HG03558 (cell line): ENCODE data around the gene INO80.
"Not testable (repeated sequence)": the region's sequence is repeated elsewhere in the genome, so short reads cannot be mapped to it uniquely, and the experiment has no call there.

Source experiments
- ATAC-seq: cut with Tn5 transposase; IDR thresholded peaks from one replicate; pipeline ENCODE4 v1.9.1; 2021; ENCODE audit warnings: moderate number of reproducible peaks; ENCODE audit not compliant: unreplicated experiment; ENCODE audit errors: extremely low read depth

The INO80 gene

DNA sequence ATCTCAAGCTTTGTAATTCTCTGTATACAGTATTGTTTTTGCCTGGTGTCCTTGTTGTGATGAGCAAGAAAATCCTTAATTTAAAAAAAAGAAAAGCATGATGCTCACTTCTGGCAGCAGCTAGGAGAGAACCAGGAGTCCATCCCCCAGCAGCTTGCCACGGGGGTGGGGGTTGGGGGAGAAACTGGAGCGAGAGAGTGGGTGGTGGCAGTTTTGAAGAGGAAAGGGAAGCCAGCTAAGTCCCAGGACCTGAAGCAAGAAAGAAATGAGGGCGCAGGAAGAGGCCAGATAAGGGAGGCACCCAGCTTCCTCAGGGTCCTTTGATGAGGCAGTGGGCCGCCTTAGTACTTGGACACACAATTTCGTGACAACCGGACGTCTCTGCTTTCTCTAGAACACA is 139.3 kb downstream of the INO80 start:
- ATAC-seq, result no peak

DNA sequence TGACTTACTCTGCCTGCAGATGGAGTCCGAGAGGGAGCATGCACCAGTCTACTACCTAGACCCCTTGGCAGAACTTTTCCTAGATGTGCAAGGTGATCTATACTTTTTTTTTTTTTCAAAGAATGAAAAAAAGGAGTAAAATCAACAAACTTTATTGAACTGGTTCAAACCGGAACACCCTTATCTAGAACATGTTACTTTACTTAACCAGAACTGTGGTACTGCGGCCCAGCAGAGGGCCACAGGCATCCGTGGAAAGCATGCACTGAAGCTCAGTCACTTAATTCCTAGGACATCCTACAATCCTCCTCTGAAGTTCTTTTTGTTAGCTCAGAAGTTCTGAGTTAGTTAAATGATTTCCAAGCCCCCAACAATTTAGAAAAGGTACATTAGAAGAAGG is 141.2 kb downstream of the INO80 start:
- ATAC-seq, result no peak

DNA sequence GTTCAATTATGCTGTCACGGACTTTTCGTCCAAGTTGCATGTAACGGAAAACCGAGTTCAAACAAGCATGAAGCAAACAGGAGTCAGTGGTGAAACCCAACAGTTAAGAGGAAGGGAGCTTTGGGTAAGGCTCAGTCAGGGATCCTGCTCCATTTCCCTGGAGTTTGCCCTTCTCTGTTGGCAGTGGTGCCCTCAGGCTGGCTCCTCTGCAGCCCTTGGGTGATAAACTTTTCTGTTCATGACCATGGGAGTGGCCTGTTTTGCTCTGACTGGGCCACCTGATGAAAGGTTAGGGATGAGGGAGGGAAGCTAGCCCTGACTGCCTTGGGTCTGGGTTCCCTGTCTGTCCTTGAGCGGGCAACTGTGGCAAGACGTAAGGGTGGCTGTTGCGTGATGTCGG is 146.7 kb downstream of the INO80 start:
- no peak for ATAC-seq

DNA sequence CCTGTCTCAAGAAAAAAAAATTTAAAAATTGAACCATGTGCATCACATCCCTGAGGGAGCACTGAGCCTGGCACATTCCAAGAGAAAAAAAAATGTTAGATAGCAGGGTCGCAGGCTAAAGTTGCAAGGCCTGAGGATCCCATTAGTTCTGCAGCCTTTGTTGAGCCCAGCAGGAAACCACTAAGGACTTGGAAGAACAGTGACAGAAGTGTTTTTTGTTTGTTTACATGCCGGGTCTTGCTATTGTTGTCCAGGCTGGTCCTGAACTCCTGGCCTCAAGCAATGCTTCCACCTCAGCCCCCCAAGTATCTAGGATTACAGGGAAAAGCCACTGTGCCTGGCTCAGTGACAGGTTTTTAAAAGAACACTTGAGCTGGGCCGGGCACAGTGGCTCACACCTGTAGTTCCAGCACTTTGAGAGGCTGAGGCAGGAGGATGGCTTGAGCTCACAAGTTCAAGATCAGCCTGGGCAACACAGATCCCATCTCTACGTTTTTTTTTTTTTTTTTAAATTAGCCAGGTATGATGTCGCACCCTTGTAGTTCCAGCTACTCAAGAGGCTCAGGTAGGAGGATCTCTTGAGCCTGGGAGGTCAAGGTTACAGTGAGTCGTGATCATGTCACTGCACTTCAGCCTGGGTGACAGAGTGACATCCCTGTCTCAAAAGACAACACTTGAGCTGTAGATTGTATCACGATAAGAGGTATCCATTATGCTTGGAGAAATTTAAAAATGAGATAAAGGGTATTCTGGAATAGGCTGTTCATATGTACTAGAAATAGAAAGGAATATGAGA is 147.6 kb downstream of the INO80 start:
- no peak for ATAC-seq

DNA sequence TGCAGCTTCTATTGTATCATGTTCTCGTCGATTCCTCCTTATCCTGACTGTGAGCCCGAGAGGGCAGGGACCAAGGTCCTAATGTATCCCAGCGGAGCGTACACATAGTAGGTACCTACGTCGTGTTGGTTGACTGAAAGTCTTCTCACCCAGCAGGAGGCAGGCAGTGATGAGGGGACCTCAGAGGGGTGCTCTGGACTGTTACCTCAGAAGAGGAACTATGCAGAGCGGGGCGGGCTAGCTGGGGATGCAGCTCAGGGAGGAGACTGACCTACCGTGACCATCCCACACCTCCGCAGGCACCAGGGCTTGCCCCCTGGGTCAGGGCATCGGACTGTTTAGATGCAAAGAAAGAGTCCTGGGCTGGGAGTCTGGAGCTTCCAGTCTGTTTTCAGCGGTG is 151.4 kb downstream of the INO80 start:
- ATAC-seq, result no peak

DNA sequence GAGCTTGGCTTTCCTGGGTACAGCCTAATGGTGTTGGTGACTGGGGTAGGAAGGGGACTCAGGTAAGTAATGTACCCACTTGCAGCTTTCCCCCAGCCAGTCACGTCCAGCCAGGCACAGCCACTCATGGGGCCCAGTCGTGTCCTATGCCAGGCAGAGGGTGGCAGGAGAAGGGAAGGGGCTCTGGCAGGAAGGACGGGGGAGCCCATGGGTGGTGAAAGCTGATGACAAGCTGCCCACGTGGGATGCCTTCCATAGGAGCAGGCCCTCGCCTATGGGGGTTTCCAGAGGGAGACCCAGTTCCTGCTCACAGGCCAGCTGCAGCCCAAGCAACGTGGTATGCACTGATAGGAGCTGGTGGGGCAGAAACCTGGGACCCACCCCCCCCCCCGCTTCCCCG is 152.1 kb downstream of the INO80 start:
- no peak for ATAC-seq

DNA sequence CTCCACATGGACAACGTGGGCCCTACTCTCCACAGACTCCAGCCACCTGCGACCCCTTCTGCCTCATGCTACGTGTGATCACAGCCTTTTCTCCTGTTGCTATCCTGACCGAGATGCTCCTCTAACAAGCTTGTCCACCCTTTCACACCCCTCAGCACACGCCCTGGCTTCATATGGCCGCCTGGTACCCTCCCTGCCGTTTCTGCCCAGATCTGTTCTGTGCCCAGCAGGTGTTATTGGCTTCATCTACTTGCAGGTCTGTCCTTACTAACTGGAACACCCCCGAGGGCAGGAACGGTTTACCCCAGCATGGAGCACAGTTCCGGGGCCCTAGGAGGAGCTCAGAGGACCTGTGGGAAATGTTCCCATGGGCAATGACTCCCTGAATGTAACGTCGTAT is 152.9 kb downstream of the INO80 start:
- ATAC-seq, result no peak

DNA sequence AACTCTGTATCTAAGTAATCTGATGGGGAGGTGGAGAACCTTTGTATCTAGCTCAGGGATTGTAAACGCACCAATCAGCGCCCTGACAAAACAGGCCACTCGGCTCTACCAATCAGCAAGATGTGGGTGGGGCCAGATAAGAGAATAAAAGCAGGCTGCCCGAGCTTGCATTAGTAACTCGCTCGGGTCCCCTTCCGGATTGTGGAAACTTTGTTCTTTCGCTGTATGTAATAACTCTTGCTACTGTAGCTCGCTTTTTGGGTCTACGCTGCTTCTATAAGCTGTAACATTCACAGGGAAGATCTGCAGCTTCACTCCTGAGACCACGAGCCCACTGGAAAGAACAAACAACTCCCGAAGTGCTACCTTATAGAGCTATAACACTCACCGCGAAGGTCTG is 153.8 kb downstream of the INO80 start:
- not testable (repeated sequence) for ATAC-seq

DNA sequence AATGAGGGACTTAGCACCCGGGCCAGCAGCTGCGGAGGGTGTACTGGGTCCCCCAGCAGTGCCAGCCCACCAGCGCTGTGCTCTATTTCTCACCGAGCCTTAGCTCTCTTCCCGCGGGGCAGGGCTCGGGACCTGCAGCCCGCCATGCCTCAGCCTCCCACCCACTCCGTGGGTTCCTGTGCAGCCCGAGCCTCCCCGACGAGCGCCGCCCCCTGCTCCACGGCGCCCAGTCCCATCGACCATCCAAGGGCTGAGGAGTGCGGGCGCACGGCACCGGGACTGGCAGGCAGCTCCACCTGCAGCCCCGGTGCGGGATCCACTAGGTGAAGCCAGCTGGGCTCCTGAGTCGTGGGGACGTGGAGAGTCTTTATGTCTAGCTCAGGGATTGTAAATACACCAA is 154.3 kb downstream of the INO80 start:
- not testable (repeated sequence) for ATAC-seq

DNA sequence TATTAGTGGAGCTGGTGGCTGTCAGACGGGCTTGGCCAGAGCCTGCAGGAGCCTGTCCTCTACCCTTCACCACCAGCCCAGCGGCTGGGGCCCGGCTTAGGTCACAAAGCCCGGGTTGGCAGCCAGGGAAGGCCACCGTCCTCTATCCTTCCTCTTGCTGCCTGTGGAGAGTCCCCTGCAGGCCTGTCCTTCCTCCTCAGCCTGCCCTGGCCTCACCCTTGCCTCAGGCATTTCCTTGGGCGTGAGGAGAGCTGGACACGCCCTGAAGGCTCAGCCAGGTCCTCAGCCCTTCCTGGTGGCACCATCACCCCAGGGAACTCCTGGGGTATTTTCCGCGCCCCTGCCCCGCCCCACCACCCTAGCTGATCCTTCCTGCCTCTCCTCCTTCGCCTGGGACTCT is 155.2 kb downstream of the INO80 start:
- no peak for ATAC-seq

DNA sequence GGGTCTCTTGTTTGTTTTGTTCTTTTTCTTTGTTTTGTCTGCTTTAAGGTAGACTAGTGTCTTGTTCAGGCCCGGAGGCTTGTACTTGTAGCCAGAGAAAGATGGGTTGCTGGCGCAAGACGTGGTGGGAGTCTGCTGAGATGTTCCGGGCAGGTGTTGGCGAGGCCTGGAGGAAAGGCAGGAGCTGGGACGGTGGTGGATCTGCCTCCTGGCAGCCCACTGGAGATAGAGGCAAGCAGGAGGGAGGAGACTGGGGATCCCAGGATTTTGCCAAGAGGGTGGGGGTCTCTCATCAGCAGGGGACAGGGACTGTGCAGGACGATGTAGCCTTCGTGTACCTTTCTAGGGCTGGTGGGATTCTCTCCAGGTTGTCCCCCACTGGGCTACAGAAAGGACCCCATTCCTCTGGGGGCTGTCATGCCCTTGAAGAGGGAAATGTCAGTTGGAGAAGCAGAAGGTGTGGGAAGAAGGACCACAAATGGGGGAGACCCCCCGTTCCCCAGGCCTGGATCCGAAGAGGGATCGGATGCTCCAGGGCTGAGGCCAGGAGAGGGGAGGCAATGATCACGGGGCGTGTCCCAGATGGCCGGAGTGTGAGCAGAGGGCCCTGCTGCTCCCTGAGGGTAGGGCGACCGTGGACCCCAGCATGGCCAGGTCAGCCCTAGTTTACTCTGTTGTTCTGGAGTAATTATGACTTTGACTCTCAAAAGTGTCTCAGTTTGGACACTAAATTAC is 155.8 kb downstream of the INO80 start:
- no peak for ATAC-seq

DNA sequence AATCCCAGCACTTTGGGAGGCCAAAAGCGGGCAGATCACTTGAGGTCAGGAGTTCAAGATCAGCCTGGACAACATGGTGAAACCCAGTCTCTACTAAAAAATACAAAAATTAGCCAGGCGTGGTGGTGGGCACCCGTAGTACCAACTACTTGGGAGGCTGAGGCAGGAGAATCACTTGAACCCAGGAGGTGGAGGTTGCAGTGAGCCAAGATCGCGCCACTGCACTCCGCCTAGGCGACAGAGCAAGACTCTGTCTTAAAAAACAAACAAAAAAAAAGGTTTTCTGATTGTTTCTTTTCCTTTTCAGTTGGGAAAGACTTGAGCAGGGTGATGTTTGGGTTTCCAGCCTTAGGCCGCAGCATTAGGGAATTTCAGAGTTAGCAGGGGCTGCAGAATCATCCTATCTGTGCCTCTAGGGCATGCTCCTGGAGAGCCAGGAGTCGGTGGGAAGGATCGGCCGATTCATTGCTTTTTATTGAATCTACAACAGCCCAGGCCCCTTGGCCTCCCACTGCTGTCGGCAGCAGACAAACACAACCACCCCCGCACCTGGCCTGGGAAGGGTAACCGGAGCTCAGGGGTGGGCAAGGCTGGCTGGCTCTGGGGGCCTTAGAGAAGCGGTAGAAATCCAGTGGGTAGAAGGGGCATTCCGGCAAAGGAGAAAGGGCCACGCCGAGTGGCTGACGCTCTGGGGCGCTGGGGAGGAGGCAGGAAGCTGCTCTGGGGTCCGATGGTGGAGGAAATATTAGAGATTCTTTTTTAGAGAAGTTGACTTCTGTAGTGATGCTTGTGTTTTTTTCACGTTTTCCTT is 156.5 kb downstream of the INO80 start:
- ATAC-seq, result no peak

DNA sequence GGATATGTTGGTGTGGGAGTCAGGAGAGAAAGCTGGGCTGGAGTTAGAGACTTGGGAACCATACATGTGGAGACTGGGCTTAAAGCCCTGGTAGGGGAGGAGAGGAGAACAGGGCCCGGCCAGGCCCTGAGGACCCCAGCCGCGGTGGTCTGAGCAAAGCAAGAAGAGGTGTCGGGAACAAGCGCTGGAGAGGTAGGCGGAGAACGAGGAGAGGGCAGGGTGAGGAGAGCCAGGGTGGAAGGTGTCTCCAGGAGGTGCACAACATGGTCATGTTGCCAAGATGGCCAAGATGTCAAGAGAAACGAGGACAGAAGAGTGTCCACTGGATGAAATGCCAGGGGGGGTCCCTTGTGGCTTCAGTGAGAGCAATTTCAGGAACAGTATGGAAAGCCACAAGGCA is 157.4 kb downstream of the INO80 start:
- no peak for ATAC-seq

DNA sequence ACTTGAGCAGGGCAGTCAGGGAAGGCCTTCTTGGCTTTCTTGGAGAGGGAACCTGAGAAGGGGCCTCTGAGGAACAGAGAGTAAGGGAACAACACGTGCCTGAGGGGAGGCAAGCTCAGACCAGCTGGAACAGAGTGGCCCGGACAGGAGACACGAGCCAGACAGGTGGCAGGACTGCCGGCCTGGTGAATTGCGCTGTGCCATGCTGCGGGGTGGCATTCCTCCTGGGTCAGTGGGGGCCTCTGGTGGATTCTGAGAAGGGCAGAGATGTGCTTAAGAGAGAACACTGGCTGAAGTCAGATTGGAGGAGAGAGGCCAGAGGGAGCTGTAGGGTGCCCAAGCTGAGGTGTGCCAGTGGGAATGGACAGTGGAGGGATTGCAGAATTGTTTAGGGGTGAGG is 157.9 kb downstream of the INO80 start:
- ATAC-seq, result no peak

DNA sequence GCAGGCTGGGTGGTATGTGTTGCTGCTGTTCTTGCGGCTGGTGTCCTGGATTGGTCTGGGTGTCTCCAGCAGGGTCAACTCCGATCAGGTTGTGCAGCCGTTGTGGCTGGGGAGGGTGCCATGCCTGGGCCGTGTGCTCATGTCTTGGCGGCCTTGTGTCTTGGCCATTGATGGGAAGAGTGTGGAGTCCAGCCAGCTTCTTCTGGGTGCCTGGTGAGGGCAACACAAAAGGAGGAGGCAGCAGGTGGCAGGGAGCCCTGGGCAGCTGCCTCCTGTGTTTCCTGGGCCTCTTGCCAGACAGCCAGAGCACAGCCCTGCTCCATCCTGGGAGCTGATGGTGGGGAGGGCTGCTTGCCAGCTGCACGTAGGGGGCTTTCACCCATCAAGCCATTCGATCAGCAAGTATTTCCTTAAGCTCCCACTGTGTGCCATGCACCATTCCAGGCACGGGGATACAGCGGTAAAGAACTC is 158.5 kb downstream of the INO80 start:
- no peak for ATAC-seq

DNA sequence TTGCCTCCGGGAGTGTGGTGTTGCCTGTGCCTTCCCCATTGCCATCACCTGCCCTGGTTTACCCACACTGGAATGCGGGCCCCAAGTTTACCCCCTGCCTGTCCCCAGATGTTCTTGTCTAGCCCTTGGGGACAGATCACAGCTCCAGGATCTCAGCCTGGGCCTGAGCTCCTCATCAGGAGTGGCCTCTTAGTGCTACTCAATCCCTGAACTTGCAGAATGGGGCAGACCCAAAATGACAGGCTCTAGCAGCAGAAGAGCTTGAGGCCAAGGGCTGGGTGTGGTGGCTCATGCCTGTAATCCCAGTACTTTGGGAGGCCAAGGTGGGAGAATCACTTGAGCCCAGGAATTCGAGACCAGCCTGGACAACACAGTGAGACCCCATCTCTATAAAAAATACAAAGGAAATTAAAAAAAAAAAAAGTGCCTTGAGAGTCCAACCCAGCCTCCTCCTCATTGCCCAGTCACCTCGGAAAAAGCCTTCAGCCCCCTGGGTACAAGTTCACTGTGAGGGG is 159.0 kb downstream of the INO80 start:
- no peak for ATAC-seq

DNA sequence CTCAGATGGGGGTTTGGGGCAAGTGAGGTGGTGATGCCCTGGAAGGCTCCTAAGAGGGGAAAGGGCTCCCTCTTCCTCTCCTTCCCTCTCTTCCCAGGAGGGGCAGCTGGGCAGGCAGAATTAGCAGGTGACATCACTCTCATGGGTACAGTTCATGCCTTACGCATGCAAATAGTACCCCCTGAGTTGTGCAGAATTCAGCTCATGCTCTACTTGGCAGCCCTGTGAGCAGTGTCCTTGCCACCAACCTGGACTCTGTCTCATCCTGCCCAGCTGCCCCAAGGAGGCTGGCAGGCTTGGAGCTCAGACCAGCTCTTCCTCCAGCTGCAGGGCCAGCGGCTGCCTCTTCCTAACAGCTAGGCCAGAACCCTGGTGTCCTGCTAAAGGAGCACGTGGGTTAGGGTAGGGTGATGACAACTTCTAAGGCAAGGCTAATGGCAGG is 159.5 kb downstream of the INO80 start:
- ATAC-seq, result no peak

DNA sequence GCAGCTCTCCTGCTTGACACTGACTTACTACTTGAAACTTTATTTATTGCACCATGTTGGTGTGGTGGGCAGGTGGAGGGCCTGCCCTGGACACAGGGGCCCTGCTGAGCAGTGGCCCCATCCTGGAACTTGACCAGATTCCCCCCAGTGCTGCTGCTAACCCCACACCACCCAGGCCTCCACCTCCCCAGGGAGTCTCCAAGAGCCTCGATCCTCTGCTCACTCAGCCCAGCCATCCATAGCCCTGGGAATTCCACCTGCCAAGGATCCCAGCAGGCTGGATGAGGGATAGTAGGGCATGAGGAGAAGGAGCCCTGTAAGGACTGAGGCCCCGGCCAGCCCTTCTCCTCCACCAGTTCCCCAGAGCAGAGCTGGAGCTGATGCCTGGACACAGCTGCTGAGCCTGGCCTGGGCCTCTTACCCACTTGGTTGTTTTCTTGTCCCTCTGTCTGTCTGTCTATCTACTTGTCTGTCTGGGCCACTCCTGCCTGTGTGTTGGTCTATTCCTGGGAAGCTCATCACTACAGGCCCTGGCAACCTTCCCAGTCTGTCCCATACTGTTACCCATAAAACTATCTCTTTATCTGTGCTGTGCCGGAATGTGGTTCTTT is 160.0 kb downstream of the INO80 start:
- no peak for ATAC-seq

DNA sequence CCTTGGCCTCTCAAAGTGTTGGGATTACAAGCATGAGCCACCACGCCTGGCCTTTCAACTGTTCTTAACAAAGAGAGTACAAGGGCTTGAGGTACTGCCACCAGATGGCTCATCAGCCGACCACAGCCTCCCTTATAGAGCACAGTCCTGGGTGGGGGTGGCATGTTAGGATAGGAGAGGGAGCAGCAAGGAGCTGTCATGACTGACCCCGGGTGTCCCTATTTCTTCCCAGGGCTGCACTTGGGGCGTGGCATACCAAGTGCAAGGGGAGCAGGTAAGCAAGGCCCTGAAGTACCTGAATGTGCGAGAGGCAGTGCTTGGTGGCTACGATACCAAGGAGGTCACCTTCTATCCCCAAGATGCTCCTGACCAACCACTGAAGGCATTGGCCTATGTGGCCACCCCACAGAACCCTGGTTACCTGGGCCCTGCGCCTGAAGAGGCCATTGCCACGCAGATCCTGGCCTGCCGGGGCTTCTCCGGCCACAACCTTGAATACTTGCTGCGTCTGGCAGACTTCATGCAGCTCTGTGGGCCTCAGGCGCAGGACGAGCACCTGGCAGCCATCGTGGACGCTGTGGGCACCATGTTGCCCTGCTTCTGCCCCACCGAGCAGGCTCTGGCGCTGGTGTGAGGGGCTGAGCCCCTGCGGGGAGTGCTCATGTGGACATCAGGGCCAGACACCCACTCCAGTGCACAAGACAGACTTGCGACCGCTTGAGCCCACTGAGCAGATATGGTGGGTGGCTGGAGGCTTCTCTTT is 160.8 kb downstream of the INO80 start:
- no peak for ATAC-seq
